HepG2 (cell line): ENCODE data around the gene CEL.

Experiments
- CEBPB ChIP-seq: IDR thresholded peaks from 2 replicates; pipeline ENCODE4 v1.6.1; 2011; ENCODE audit warnings: low read depth, low read length, improper control_type of control experiment, borderline replicate concordance
- PRMT3 ChIP-seq: sonication (generic); formaldehyde crosslinking; IDR thresholded peaks from 2 replicates; pipeline ENCODE4 v1.8.1; 2022; ENCODE audit warnings: low read depth, mild to moderate bottlenecking, moderate library complexity, missing genetic modification reagents, borderline replicate concordance
- REPIN1 ChIP-seq: sonication (generic); formaldehyde crosslinking; IDR thresholded peaks from 2 replicates; pipeline ENCODE4 v1.8.0; 2022; ENCODE audit warnings: missing genetic modification reagents, low read depth, mild to moderate bottlenecking, borderline replicate concordance
- TAF15 ChIP-seq: fragments of 200-400 bp; formaldehyde crosslinking; IDR thresholded peaks from one replicate; pipeline ENCODE4 v1.6.1; 2018; ENCODE audit warnings: mild to moderate bottlenecking, low read depth, low read length; ENCODE audit not compliant: poor library complexity, severe bottlenecking
- ZFX ChIP-seq: sonication (generic); formaldehyde crosslinking; IDR thresholded peaks from 2 replicates; pipeline ENCODE4 v1.4.0; 2020; ENCODE audit warnings: mild to moderate bottlenecking, low read depth, missing genetic modification reagents, moderate library complexity
- TF ChIP-seq, protein P1 (sequence below): sonication (generic); formaldehyde crosslinking; IDR thresholded peaks from 2 replicates; pipeline ENCODE4 v1.5.0; 2020; ENCODE audit warnings: mild to moderate bottlenecking, missing genetic modification reagents, moderate library complexity

DNA sequence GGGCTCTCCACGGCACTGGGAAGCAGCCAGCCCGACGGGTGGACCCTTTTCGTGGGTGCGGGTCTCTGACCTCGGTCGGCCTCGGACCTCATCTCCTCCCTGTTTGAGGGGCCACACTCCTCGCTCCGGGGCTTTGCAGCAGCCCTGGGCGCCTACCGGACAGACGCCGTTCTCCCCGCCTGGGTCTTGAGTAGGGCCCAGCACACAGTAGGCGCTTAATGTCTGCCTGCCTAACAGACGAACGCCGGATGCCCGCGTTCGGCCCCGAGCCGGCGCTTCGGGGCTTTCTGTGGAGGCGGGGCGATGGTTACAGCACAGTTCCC, 31.8 kb upstream of the CEL start:
- TF ChIP-seq ZFX (no peak), TAF15 (no peak), REPIN1 (CRISPR knock-in tag) (no peak), CEBPB (no peak), PRMT3 (CRISPR knock-in tag) (no peak)
- TF ChIP-seq, protein P1, sequence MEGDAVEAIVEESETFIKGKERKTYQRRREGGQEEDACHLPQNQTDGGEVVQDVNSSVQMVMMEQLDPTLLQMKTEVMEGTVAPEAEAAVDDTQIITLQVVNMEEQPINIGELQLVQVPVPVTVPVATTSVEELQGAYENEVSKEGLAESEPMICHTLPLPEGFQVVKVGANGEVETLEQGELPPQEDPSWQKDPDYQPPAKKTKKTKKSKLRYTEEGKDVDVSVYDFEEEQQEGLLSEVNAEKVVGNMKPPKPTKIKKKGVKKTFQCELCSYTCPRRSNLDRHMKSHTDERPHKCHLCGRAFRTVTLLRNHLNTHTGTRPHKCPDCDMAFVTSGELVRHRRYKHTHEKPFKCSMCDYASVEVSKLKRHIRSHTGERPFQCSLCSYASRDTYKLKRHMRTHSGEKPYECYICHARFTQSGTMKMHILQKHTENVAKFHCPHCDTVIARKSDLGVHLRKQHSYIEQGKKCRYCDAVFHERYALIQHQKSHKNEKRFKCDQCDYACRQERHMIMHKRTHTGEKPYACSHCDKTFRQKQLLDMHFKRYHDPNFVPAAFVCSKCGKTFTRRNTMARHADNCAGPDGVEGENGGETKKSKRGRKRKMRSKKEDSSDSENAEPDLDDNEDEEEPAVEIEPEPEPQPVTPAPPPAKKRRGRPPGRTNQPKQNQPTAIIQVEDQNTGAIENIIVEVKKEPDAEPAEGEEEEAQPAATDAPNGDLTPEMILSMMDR (CRISPR knock-in tag) = no peak
